HepG2 (cell line): Measurements from ENCODE around the gene PSMG3. TPM values are rescaled to one million over a fixed set of nuclear protein-coding genes. Genes with fewer than 3 reads are reported as not detected.
A peak's percentile ranks its signal among the peaks of the same experiment; 100 is the strongest.

Experiments used
- GLI4 ChIP-seq: sonication (generic); formaldehyde crosslinking; IDR thresholded peaks from 2 replicates; pipeline ENCODE4 v1.5.1; 2020; ENCODE audit warnings: missing genetic modification reagents, mild to moderate bottlenecking, moderate library complexity, borderline replicate concordance
- HDAC1 ChIP-seq: sonication (generic); formaldehyde crosslinking; IDR thresholded peaks from 2 replicates; pipeline ENCODE4 v1.5.1; 2020; ENCODE audit warnings: mild to moderate bottlenecking, missing genetic modification reagents
- NFRKB ChIP-seq: fragments of 450-650 bp; IDR thresholded peaks from 2 replicates; pipeline ENCODE4 v1.6.1; 2017
- RBM22 ChIP-seq: fragments of 200-400 bp; formaldehyde crosslinking; optimal IDR thresholded peaks from 2 replicates; pipeline ENCODE3; 2017; ENCODE audit warnings: mild to moderate bottlenecking, low read length, moderate library complexity
- RFXANK ChIP-seq: IDR thresholded peaks from 2 replicates; pipeline ENCODE4 v1.6.1; 2016
- RORA ChIP-seq: sonication (generic); formaldehyde crosslinking; IDR thresholded peaks from 2 replicates; pipeline ENCODE4 v1.5.0; 2020; ENCODE audit warnings: mild to moderate bottlenecking, missing genetic modification reagents, moderate library complexity
- TSC22D2 ChIP-seq: sonication (generic); formaldehyde crosslinking; IDR thresholded peaks from 2 replicates; pipeline ENCODE4 v1.5.1; 2020; ENCODE audit warnings: missing genetic modification reagents, mild to moderate bottlenecking, borderline replicate concordance
- ZMAT3 ChIP-seq: sonication (generic); formaldehyde crosslinking; conservative IDR thresholded peaks from 2 replicates; pipeline ENCODE4 v1.7.0; 2021; ENCODE audit warnings: missing genetic modification reagents
- ZNF230 ChIP-seq: sonication (generic); formaldehyde crosslinking; IDR thresholded peaks from 2 replicates; pipeline ENCODE4 v1.4.0; 2020; ENCODE audit warnings: mild to moderate bottlenecking, missing genetic modification reagents
- ZNF235 ChIP-seq: sonication (generic); formaldehyde crosslinking; IDR thresholded peaks from 2 replicates; pipeline ENCODE4 v1.8.1; 2023; ENCODE audit warnings: mild to moderate bottlenecking, missing genetic modification reagents, borderline replicate concordance
- ZNF317 ChIP-seq: sonication (generic); formaldehyde crosslinking; IDR thresholded peaks from 2 replicates; pipeline ENCODE4 v1.5.0; 2020; ENCODE audit warnings: mild to moderate bottlenecking, missing genetic modification reagents
- ZNF333 ChIP-seq: sonication (generic); formaldehyde crosslinking; IDR thresholded peaks from 2 replicates; pipeline ENCODE4 v1.4.0; 2020; ENCODE audit warnings: mild to moderate bottlenecking, missing genetic modification reagents, borderline replicate concordance
- ZNF383 ChIP-seq: sonication (generic); formaldehyde crosslinking; IDR thresholded peaks from 2 replicates; pipeline ENCODE4 v1.4.0; 2020; ENCODE audit warnings: missing genetic modification reagents, mild to moderate bottlenecking, borderline replicate concordance
- ZNF501 ChIP-seq: sonication (generic); formaldehyde crosslinking; IDR thresholded peaks from 2 replicates; pipeline ENCODE4 v1.5.1; 2020; ENCODE audit warnings: mild to moderate bottlenecking, moderate library complexity, missing genetic modification reagents
- ZNF562 ChIP-seq: sonication (generic); formaldehyde crosslinking; IDR thresholded peaks from 2 replicates; pipeline ENCODE4 v1.8.0; 2022; ENCODE audit warnings: missing genetic modification reagents, borderline replicate concordance
- polyA plus RNA-seq, 8 experiments: library from polyadenylated mRNA; depleted of rRNA in 3 of 8; stranded (reverse) in 7 of 8; unstranded in 1 of 8; fragments of >200 nt; fragmentation: Illumina TruSeq in 4 of 8; extraction: Trizol in 4 of 8; gene quantifications; 2 replicates each; pipeline versions ENCODE4 v1.2.1 to v1.2.3, GENCODE V29; 2011 to 2016; ENCODE audit warnings: low read depth in 4 of 8, missing spikeins in 1 of 8, mixed read lengths in 1 of 8; ENCODE audit not compliant: insufficient read depth in 1 of 8
- total RNA-seq, 5 experiments: library from RNA; depleted of rRNA; stranded (reverse); fragments of >200 nt; fragmentation: Illumina TruSeq; extraction: Trizol; gene quantifications; 2 replicates each; pipeline ENCODE4 v1.2.3, GENCODE V29; 2016; ENCODE audit warnings: low read depth in 1 of 5
- TF ChIP-seq, protein P1 (sequence below): sonication (generic); formaldehyde crosslinking; IDR thresholded peaks from 2 replicates; pipeline ENCODE4 v1.8.1; 2023; ENCODE audit warnings: missing genetic modification reagents, mild to moderate bottlenecking, borderline replicate concordance
- TF ChIP-seq, protein P2 (sequence below): sonication (generic); formaldehyde crosslinking; IDR thresholded peaks from 2 replicates; pipeline ENCODE4 v1.5.0; 2020; ENCODE audit warnings: missing genetic modification reagents
- TF ChIP-seq, protein P3 (sequence below): IDR thresholded peaks from 2 replicates; pipeline ENCODE4 v1.6.1; 2016
- TF ChIP-seq, protein P4 (sequence below): sonication (generic); formaldehyde crosslinking; conservative IDR thresholded peaks from 2 replicates; pipeline ENCODE4 v1.4.0; 2020; ENCODE audit warnings: mild to moderate bottlenecking, missing genetic modification reagents, moderate library complexity
- TF ChIP-seq, protein P5 (sequence below): IDR thresholded peaks from 2 replicates; pipeline ENCODE4 v1.6.1; 2016
- TF ChIP-seq, protein P6 (sequence below): sonication (generic); formaldehyde crosslinking; IDR thresholded peaks from 2 replicates; pipeline ENCODE4 v1.4.0; 2020; ENCODE audit warnings: mild to moderate bottlenecking, low read depth, missing genetic modification reagents

PSMG3 gene
- total and polyA plus RNA-seq, 2 of the 13 experiments (the other 11 are each of a cell fraction or from before 2014, with no cell fraction given): 29.6 to 48.4 TPM

DNA sequence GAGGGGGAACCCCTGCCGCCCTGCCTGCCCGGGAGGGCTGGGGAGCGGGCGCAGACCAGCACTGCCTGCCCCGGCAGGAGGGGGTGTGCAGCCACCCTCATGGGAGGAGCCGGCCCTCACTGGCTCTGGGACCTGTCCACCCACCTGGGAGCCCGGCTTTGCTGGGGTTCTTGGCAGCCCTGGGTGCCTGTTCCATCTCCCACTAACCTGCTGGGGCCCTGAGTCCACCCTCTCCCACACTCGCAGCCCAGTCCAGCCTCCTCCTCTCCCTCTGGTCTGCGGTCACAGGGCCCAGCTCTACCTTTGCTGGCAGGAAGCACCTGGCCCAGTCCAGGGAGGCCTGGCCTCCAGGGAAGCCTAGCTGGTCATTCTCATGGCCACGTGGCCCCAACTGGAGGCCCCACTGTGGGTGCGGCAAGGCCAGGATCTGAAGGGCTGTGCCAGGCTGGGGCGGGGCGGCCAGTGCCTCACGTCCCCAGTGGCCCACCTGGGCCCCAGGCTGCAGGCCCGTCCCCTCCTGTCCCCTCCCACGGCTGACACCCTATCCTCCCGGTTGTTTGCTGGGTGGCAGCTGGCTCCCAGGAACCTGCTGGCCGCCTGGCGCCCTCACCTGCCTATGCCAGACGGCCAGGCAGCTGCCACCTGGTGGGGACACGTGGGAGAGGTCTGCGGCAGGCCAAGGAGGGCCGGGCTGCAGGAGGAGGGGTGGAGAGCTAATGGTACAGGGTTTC is 13.9 kb downstream of the PSMG3 start, which contains the start of gene TMEM184A (continued):
- TF ChIP-seq, protein P1, sequence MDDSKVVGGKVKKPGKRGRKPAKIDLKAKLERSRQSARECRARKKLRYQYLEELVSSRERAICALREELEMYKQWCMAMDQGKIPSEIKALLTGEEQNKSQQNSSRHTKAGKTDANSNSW: no peak
- TF ChIP-seq, protein P2, sequence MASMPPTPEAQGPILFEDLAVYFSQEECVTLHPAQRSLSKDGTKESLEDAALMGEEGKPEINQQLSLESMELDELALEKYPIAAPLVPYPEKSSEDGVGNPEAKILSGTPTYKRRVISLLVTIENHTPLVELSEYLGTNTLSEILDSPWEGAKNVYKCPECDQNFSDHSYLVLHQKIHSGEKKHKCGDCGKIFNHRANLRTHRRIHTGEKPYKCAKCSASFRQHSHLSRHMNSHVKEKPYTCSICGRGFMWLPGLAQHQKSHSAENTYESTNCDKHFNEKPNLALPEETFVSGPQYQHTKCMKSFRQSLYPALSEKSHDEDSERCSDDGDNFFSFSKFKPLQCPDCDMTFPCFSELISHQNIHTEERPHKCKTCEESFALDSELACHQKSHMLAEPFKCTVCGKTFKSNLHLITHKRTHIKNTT (CRISPR knock-in tag): no peak
- TF ChIP-seq ZNF317 (CRISPR knock-in tag) (peak; percentile 63; the same call in 1 of the 2 replicates), NFRKB (no peak), RFXANK (CRISPR knock-in tag) (no peak), ZNF230 (CRISPR knock-in tag) (no peak), ZNF562 (CRISPR knock-in tag) (no peak), ZNF501 (CRISPR knock-in tag) (peak; percentile 93; the same call in 1 of the 2 replicates), ZNF235 (CRISPR knock-in tag) (peak; percentile 28; the same call in 1 of the 2 replicates), ZMAT3 (CRISPR knock-in tag) (peak; percentile 81), HDAC1 (CRISPR knock-in tag) (peak; percentile 94), TSC22D2 (CRISPR knock-in tag) (peak; percentile 19; the same call in 1 of the 2 replicates), GLI4 (CRISPR knock-in tag) (peak; percentile 98), RBM22 (no peak), ZNF383 (CRISPR knock-in tag) (no peak), RORA (CRISPR knock-in tag) (no peak), ZNF333 (0 out of 2 replicates have a peak, but pooled peaks have one; percentile 78)
- TF ChIP-seq, protein P3, sequence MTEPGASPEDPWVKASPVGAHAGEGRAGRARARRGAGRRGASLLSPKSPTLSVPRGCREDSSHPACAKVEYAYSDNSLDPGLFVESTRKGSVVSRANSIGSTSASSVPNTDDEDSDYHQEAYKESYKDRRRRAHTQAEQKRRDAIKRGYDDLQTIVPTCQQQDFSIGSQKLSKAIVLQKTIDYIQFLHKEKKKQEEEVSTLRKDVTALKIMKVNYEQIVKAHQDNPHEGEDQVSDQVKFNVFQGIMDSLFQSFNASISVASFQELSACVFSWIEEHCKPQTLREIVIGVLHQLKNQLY (CRISPR knock-in tag): peak; percentile 84; the same call in 1 of the 2 replicates
- TF ChIP-seq, protein P4, sequence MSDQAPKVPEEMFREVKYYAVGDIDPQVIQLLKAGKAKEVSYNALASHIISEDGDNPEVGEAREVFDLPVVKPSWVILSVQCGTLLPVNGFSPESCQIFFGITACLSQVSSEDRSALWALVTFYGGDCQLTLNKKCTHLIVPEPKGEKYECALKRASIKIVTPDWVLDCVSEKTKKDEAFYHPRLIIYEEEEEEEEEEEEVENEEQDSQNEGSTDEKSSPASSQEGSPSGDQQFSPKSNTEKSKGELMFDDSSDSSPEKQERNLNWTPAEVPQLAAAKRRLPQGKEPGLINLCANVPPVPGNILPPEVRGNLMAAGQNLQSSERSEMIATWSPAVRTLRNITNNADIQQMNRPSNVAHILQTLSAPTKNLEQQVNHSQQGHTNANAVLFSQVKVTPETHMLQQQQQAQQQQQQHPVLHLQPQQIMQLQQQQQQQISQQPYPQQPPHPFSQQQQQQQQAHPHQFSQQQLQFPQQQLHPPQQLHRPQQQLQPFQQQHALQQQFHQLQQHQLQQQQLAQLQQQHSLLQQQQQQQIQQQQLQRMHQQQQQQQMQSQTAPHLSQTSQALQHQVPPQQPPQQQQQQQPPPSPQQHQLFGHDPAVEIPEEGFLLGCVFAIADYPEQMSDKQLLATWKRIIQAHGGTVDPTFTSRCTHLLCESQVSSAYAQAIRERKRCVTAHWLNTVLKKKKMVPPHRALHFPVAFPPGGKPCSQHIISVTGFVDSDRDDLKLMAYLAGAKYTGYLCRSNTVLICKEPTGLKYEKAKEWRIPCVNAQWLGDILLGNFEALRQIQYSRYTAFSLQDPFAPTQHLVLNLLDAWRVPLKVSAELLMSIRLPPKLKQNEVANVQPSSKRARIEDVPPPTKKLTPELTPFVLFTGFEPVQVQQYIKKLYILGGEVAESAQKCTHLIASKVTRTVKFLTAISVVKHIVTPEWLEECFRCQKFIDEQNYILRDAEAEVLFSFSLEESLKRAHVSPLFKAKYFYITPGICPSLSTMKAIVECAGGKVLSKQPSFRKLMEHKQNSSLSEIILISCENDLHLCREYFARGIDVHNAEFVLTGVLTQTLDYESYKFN (CRISPR knock-in tag): peak; percentile 71
- TF ChIP-seq, protein P5, sequence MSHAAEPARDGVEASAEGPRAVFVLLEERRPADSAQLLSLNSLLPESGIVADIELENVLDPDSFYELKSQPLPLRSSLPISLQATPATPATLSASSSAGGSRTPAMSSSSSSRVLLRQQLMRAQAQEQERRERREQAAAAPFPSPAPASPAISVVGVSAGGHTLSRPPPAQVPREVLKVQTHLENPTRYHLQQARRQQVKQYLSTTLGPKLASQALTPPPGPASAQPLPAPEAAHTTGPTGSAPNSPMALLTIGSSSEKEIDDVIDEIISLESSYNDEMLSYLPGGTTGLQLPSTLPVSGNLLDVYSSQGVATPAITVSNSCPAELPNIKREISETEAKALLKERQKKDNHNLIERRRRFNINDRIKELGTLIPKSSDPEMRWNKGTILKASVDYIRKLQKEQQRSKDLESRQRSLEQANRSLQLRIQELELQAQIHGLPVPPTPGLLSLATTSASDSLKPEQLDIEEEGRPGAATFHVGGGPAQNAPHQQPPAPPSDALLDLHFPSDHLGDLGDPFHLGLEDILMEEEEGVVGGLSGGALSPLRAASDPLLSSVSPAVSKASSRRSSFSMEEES (CRISPR knock-in tag): 0 out of 2 replicates have a peak, but pooled peaks have one; percentile 62
- TF ChIP-seq, protein P6, sequence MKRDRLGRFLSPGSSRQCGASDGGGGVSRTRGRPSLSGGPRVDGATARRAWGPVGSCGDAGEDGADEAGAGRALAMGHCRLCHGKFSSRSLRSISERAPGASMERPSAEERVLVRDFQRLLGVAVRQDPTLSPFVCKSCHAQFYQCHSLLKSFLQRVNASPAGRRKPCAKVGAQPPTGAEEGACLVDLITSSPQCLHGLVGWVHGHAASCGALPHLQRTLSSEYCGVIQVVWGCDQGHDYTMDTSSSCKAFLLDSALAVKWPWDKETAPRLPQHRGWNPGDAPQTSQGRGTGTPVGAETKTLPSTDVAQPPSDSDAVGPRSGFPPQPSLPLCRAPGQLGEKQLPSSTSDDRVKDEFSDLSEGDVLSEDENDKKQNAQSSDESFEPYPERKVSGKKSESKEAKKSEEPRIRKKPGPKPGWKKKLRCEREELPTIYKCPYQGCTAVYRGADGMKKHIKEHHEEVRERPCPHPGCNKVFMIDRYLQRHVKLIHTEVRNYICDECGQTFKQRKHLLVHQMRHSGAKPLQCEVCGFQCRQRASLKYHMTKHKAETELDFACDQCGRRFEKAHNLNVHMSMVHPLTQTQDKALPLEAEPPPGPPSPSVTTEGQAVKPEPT (CRISPR knock-in tag): 0 out of 2 replicates have a peak, but pooled peaks have one; percentile 64
